ENCODE data around the gene ADAM33.

ADAM33 gene

GRCh38 chr20:3681931-3682781 is at the start of gene ADAM33:
Gene ADAM33 (minus strand): TSS chr20:3682010. CDS start chr20:3682004, 6 bp downstream.
- no peak for DNase-seq

GRCh38 chr20:3730803-3731672 is 49.2 kb upstream of the ADAM33 start:
- no peak for DNase-seq

GRCh38 chr20:3729811-3730540 is 48.2 kb upstream of the ADAM33 start:
- no peak for DNase-seq

- no peak for DNase-seq
Measured at GRCh38 chr20:3729378-3729777, 47.6 kb upstream of the ADAM33 start.

- no peak for DNase-seq
Measured at GRCh38 chr20:3728876-3729275, 47.1 kb upstream of the ADAM33 start.

GRCh38 chr20:3728354-3728753 is 46.5 kb upstream of the ADAM33 start:
- DNase-seq = no peak

- peak; percentile 65 for DNase-seq
Measured at GRCh38 chr20:3727401-3728021, 45.7 kb upstream of the ADAM33 start.

- no peak for DNase-seq
Measured at GRCh38 chr20:3724356-3724755, 42.5 kb upstream of the ADAM33 start.

- no peak for DNase-seq
Measured at GRCh38 chr20:3723284-3723683, 41.5 kb upstream of the ADAM33 start.

- no peak for DNase-seq
Measured at GRCh38 chr20:3721912-3722311, 40.1 kb upstream of the ADAM33 start.

GRCh38 chr20:3720626-3721025 is 38.8 kb upstream of the ADAM33 start:
- no peak for DNase-seq

- DNase-seq = no peak
Measured at GRCh38 chr20:3720068-3720467, 38.3 kb upstream of the ADAM33 start.

- DNase-seq = no peak
Measured at GRCh38 chr20:3719046-3719445, 37.2 kb upstream of the ADAM33 start.

GRCh38 chr20:3716195-3716834 is 34.5 kb upstream of the ADAM33 start:
- DNase-seq = peak; percentile 40

GRCh38 chr20:3714092-3714491 is 32.3 kb upstream of the ADAM33 start:
- DNase-seq = no peak

GRCh38 chr20:3712279-3712873 is 30.6 kb upstream of the ADAM33 start, which contains the start of gene SIGLEC1:
Gene SIGLEC1 (minus strand): TSS chr20:3712600. CDS start chr20:3707128, 5,472 bp downstream.
- no peak for DNase-seq

GRCh38 chr20:3711484-3711941 is 29.7 kb upstream of the ADAM33 start:
- no peak for DNase-seq

- DNase-seq = peak; percentile 53
Measured at GRCh38 chr20:3710703-3711483, 29.1 kb upstream of the ADAM33 start.

- no peak for DNase-seq
Measured at GRCh38 chr20:3710011-3710466, 28.2 kb upstream of the ADAM33 start.

GRCh38 chr20:3707508-3707899 is 25.7 kb upstream of the ADAM33 start:
- no peak for DNase-seq
